ENCODE data around the gene INKA2.

INKA2 gene

DNA sequence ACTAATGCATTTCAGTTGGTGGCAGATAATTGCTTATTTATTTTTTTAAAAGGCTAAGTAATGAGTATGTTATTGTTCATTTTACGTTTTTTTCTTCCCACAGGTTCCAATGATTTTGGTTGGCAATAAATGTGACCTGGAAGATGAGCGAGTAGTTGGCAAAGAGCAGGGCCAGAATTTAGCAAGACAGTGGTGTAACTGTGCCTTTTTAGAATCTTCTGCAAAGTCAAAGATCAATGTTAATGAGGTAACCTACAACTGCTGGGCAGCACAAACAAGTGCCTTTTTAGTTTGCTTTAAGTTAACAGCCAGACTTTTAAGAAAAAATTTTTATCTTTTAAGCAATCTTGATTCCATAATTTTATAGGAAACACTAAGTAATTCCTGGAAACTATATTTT, 35.0 kb downstream of the INKA2 start:
- DNase-seq (ENCODE audit: low read depth in 2 of 2), result no peak

- no peak for DNase-seq (ENCODE audit: low read depth in 2 of 2)
These were observed 36.6 kb downstream of the INKA2 start for GRCh38 chr1:111702504-111703050.

DNA sequence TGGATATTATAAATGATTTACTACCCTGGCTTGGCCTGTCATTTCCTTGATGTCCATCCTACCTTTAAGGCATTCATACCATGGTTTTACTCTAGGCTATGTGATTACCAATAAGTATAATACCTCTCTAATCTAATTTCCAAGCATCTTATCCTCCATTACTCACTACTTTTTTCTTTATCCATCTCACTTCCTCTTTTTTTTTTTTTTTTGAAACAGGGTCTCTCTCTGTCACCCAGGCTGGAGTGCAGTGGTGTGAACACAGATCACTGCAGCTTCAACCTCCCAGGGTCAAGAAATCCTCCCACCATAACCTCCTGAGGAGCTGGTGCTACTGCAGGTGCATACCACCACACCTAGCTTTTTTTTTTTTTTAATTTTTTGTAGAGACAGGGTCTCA, 39.9 kb downstream of the INKA2 start:
- DNase-seq (ENCODE audit: low read depth in 2 of 2), result no peak

GRCh38 chr1:111696330-111696729, 42.9 kb downstream of the INKA2 start:
- no peak for DNase-seq (ENCODE audit: low read depth in 2 of 2)

- no peak for DNase-seq (ENCODE audit: low read depth in 2 of 2)
These were observed 43.4 kb downstream of the INKA2 start for GRCh38 chr1:111695801-111696200.

DNA sequence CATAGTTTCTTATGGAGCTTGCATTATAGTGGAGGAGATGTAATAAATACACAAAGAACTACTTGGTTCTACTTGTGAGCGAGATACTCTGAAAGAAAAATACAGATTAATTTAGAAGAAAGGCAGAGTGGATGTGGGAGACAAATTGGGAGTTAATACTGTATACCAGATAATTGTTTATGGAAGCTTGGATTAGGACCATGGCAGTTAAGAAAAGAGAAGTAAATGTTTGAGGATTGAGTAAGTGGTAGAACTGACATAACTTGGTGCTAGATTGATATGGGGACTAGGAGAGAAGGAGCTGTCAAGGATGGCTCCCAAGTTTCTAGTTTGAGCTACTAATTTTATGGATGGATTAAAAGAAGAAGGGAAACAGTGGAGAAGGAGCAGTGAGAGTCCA, 47.3 kb downstream of the INKA2 start:
- DNase-seq (ENCODE audit: low read depth in 2 of 2), result no peak

DNA sequence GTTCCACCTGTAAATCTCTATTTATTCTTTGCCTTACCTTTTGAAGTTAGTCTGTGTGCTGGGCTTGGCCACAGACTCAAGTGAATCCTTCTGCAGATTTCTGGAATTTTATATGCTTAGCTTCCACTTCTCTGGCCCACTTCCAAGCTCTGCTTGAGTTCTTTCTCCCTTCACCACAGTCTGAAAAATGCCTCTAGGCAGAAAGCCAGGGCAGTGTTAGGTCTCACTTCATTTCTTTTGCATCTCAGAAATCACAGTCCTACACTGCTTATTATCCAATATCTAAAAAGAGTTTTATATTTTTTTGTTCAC, 48.9 kb downstream of the INKA2 start:
- DNase-seq (ENCODE audit: low read depth in 2 of 2), result no peak
